GM23248 (cell line): ENCODE results near the gene LYPD6B.
"Not testable (repeated sequence)": the region's sequence is repeated elsewhere in the genome, so short reads cannot be mapped to it uniquely, and the experiment has no call there.

Experiments used
- EZH2 ChIP-seq: fragments of 200-600 bp; sonication (generic); IDR thresholded peaks from 2 replicates; pipeline ENCODE4 v1.6.1; 2018; ENCODE audit warnings: antibody characterized with exemption, mild to moderate bottlenecking; ENCODE audit not compliant: insufficient read depth, poor library complexity, severe bottlenecking
- EZH2phosphoT487 ChIP-seq: fragments of 200-600 bp; sonication (generic); IDR thresholded peaks from 2 replicates; pipeline ENCODE4 v1.6.1; 2018; ENCODE audit warnings: antibody characterized with exemption, moderate library complexity, mild to moderate bottlenecking, low read depth; ENCODE audit not compliant: insufficient read depth

GRCh38 chr2:149251436-149251835 lies 212.9 kb downstream of the LYPD6B start:
- not testable (repeated sequence) for TF ChIP-seq EZH2, EZH2phosphoT487
